ENCODE data around the gene IQUB.
"Not testable (repeated sequence)": the region's sequence is repeated elsewhere in the genome, so short reads cannot be mapped to it uniquely, and the experiment has no call there.

The IQUB gene

GRCh38 chr7:123534383-123535260, at the start of gene IQUB:
Gene IQUB (minus strand): TSS chr7:123534595. CDS start chr7:123512340, 22,255 bp downstream.
- peak; percentile 96 for DNase-seq (ENCODE audit: low read depth)

DNA sequence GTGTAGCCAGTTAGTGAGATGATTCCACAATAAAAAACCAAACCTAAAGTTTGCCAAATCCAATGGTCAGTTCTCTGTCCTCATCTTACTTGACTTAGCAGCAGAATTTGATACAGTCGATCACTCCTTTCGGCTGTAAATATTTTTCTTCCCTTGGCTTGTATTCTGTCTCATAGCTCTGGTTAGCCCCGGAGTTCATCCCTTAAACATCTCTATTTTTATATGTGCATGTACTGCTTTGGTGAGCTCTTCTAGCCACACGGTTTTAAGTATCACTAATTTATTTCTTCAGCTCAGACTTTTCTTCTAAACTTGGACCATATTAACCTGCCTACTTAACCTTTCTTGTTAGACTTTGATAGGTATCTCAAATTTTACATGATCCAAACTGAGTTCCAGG, 49.4 kb upstream of the IQUB start:
- no peak for DNase-seq (ENCODE audit: low read depth)

GRCh38 chr7:123581162-123581459, 46.7 kb upstream of the IQUB start:
- no peak for DNase-seq (ENCODE audit: low read depth)

- DNase-seq (ENCODE audit: low read depth), result peak; percentile 65
These were observed 46.2 kb upstream of the IQUB start for GRCh38 chr7:123580406-123581161.

GRCh38 chr7:123579416-123579815, 45.0 kb upstream of the IQUB start:
- no peak for DNase-seq (ENCODE audit: low read depth)

- peak; percentile 27 for DNase-seq (ENCODE audit: low read depth)
These were observed 39.6 kb upstream of the IQUB start for GRCh38 chr7:123573896-123574467.

DNA sequence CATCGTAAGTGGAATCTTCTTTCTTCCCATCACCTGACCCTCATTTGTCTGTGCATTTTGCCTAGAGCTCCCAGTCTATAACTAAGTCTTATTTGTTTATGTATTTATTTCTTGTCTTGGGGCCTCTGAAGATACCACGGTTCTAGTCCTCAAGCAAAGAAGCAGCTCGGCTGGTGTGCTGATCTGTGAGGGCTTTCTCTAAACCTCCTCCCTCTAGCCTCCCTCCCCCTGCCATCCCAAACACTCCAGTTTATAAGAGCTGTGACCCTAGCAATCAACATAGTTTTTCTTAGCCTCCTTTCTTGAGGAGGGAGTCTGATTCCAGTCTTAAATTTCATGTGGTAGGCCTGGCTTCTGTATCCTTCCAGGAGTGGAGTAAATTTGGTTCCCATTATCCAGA, 38.9 kb upstream of the IQUB start:
- DNase-seq (ENCODE audit: low read depth), result no peak

DNA sequence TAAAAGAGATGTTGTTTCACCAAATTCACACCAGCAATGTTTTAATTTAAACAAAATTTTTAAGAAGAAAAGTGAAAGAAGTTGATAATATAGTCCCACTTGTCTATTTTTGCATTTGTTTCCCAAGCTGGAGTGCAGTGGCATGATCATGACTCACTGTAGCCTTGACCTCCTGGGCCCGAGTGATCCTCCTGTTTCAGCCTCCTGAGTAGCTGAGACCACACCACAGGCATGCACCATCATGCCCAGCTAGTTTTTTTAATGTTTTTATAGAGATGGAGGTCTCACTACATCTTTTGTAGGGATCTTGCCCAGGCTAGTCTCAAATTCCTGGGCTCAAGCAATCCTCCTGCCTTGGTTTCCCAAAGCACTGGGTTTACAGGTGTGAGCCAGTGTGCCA, 37.3 kb upstream of the IQUB start:
- peak; percentile 61 for DNase-seq (ENCODE audit: low read depth)

DNA sequence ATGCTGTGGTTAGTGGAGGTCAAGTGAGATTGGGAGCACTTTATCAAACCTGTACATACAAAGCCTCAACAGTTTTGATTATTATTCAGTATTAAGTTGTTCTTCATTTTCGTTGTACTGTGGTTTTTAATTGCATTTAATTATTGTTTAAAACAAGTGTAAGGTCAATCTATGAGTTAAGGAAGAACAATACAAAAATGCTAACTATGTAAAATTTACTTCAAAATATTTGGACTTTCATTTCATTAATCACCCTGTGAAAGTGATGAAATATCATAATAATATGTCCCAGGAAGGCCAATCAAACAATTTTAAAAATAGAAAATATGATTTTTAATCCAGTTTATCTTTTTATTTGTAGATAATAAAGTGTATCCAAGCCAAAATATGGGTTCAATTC, 36.8 kb upstream of the IQUB start:
- DNase-seq (ENCODE audit: low read depth), result no peak

DNA sequence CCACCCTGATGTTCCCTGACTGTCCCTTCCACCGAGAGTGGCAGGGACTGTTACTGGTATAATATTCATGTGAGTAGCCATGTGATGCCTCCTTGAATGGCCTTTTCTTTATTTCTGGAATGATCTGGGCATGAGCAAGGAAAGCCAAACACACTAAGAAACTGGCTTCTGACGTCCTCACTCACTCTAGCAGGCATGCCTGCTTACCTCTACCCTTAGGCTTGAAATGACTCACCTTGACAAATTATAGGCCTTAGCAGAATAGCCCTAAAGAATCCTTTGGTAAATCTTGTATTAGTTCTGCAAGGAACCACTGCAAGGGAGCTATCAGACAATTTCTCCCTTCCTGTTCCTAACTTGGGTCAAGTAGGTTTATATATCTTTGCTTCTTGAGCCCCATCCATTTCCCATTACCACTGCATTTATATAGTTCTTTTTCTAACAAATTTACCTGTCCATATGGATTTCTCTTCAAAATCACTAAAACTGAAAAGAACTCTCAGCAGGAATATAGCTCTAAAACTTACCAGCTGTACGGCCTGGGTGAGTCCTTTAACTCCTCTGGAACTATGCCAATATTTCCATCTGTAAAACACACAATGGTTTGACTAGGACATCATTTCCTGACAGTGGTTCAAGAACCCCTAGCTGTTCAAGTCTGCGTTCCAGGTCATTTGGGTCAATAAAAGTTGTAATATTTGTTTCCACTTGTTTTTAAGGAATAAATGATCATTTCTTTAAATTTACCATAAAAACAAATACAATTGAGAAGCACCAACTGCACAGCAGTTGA, 36.2 kb upstream of the IQUB start:
- DNase-seq (ENCODE audit: low read depth), result peak; percentile 15

- DNase-seq (ENCODE audit: low read depth), result no peak
These were observed 35.1 kb upstream of the IQUB start for GRCh38 chr7:123569352-123570010.

- no peak for DNase-seq (ENCODE audit: low read depth)
These were observed 27.7 kb upstream of the IQUB start for GRCh38 chr7:123562121-123562520.

DNA sequence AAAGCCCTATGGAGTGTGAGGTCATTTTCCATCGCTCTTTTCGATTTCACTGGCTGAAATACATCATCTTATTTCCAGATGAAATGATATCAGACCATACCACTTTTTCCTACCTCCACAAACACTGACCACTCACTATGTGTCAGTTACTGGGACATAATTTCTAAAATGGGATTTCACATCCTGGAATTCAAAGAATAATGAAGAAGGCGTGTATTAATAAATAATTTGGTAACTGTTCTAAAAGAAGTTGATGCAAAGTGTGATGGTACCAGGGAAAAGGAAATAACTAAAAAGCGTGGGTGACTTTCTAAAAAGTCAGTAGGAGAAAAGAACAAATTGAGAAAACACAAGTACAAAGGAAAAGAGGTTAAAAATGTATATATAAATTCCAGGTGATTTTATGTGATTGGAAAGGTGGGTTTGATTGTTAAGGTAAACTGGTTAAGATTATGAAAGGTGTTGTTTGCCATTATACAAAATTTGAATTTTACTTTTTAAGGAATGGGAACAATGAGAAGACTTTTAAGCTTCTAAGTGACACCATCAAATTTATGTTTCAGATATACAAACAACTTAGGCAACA, 24.0 kb upstream of the IQUB start:
- DNase-seq (ENCODE audit: low read depth), result no peak

DNA sequence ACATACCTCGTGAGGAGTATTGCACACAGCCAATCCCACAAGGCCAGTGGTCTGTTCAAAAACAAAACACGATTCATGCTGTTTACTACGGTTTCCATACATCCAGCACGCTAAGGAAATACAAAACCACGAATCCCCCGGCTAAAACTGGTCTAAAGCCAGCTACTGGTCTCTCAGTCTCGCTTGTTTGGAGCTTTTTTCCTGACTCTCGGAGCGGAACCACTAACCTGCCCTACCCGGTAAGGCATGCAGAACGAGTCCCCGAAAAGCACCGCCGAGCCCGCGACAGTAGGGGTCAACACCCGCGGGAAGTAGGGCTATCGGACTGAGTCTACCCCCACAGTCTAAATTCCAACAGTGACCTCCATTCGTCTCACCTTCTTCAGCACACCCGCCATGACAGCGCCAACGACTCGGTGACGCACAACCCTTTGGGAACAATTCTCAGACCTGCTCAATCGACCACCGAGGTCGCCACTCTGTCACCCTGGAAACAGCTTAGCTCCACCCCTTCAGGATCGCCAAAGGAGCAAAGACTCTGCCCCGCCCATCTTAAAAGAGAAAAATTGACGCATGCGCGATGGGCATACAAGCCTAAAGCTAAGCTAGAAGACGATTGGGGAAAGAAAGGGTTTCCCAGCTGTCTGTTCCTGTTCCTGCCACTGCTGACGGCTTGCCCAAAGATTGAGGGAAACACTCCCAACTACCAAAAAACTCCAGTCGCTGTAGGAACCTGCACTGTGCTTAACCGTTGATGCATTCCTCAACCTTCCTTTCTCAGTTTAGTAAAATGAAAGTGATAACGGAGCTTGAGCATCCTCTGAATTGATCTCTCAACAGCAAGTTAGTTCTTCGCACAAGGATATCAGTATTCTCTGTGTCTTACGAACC, 23.2 kb upstream of the IQUB start, which contains the start of gene NDUFA5:
Gene NDUFA5, minus strand, starts transcription at position 421 of the 891 bp plus-strand sequence. Its CDS starts 23 bp downstream, at position 398.
- peak; percentile 99 for DNase-seq (ENCODE audit: low read depth)

DNA sequence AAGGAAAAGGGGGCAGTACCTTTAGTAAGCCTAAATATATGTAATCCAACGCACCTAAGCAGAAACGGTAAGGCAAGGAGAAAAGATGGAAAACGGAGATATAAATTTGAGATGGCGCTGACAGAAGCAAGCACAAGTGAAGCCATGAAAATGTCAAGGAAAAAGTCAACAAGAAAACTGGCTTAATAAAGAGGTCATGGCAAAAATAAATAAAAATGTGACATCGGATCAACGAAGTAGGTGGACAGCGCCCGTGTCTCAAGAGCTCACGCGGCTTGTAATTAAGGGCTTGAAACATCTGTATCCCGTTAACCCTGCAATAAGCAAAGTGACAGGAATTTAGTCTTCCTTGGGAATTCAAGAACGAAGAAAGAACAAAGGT, 22.6 kb upstream of the IQUB start:
- DNase-seq (ENCODE audit: low read depth), result peak; percentile 19

DNA sequence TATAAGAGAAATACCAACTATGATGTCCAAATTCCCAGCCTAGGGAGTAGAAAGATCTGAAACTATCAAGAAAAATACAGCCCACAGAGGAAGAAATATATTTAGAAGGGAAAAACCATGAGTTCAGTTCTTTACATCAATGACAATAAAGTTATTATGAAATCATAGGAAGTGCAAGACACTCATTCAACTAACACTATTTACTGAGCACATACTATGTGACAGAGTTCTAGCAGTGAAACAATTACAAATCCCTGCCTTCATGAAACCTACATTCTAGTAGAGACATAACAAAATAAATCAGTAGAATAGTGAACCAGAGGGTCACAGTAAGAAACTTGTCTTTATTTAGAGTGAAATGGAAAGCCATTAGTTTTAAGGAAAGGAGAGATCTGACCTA, 21.1 kb upstream of the IQUB start:
- DNase-seq (ENCODE audit: low read depth), result no peak

DNA sequence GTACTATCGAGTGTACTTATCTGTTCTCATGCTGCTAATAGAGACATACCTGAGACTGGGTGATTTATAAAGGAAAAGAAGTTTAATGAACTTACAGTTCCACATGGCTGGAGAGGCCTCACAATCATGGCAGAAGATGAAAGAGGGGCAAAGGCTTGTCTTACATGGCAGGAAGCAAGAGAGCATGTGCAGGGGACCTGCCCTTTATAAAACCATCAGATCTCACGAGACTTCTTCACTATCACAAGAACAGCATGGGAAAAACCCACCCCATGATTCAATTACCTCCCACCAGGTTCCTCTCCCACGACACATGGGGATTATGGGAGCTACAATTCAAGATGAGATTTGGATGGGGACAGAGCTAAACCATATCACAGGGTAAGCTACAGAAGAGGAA, 18.8 kb upstream of the IQUB start:
- no peak for DNase-seq (ENCODE audit: low read depth)

GRCh38 chr7:123552641-123553040, 18.2 kb upstream of the IQUB start:
- no peak for DNase-seq (ENCODE audit: low read depth)

DNA sequence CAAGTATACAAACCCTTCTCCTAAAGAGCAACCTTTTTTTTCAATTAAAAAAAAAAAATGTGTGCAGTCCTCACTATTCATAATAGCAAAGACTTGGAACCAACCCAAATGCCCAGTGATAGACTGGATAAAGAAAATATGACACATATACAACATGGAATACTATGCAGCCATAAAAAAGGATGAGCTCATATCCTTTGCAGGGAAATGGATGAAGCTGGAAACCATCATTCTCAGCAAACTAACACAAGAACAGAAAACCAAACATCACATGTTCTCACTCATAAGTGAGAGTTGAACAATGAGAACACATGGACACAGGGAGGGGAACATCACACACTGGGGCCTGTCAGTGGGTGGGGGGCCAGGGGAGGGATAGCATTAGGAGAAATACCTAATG, 17.7 kb upstream of the IQUB start:
- DNase-seq (ENCODE audit: low read depth), result not testable (repeated sequence)

DNA sequence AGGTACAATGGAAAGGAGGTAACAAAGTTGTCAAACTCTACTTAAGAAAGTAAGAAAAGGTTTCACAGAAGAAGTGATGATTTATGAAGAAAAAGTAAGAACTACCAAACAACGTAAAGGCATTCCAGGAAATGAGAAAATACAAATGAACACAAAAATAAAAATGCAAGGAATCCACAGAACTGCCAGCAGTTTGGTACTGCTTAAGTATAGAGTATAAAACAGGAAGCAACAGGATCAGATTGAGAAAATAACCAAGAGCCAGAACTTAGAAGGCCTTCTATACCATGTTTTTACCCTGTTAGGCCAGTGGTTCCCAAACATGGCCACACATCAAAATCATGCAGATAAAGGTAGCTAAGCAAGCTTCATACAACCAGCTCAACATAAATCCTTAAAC, 14.0 kb upstream of the IQUB start:
- peak; percentile 55 for DNase-seq (ENCODE audit: low read depth)
